RWPE2 (cell line): Measurements from ENCODE around the gene ADIPOQ.
"Not testable (repeated sequence)": the region's sequence is repeated elsewhere in the genome, so short reads cannot be mapped to it uniquely, and the experiment has no call there.

Experiments
- ATAC-seq: fragments of 200-7000 bp; cut with Tn5 transposase; 3 replicates; pipeline ENCODE4 v1.9.1; 2021; ENCODE audit warnings: low read depth
- DNase-seq: peaks from one replicate; pipeline ENCODE4 v3.0.0-alpha.2; 2020; ENCODE audit warnings: low spot score
- H3K27ac ChIP-seq: fragments of 450-650 bp; 2 replicates; pipeline ENCODE4 v1.5.1; 2017; ENCODE audit warnings: mild to moderate bottlenecking; ENCODE audit not compliant: poor library complexity, severe bottlenecking
- H3K27me3 ChIP-seq: fragments of 250-450 bp; sonication (Bioruptor Pico); 2 replicates; pipeline ENCODE4 v1.5.1; 2021; ENCODE audit warnings: mild to moderate bottlenecking, moderate library complexity; ENCODE audit not compliant: insufficient read depth, poor library complexity, severe bottlenecking
- H3K36me3 ChIP-seq: fragments of 250-450 bp; sonication (Bioruptor Pico); 2 replicates; pipeline ENCODE4 v1.5.1; 2020; ENCODE audit warnings: low read depth, mild to moderate bottlenecking, moderate library complexity
- H3K4me1 ChIP-seq: fragments of 250-450 bp; sonication (Bioruptor Pico); 2 replicates; pipeline ENCODE4 v1.5.1; 2021; ENCODE audit warnings: mild to moderate bottlenecking, moderate library complexity; ENCODE audit not compliant: insufficient read depth, poor library complexity, severe bottlenecking
- H3K4me3 ChIP-seq: fragments of 250-450 bp; sonication (Bioruptor Pico); 2 replicates; pipeline ENCODE4 v1.5.1; 2021; ENCODE audit warnings: mild to moderate bottlenecking, moderate library complexity; ENCODE audit not compliant: severe bottlenecking
- H3K9me3 ChIP-seq: fragments of 250-450 bp; sonication (Bioruptor Pico); 2 replicates; pipeline ENCODE4 v1.5.1; 2021; ENCODE audit warnings: mild to moderate bottlenecking, moderate library complexity; ENCODE audit not compliant: severe bottlenecking
- TF ChIP-seq, protein P1 (sequence below): fragments of 450-650 bp; IDR thresholded peaks from one replicate; pipeline ENCODE4 v1.5.1; 2017; ENCODE audit warnings: mild to moderate bottlenecking, moderate library complexity; ENCODE audit not compliant: poor library complexity, severe bottlenecking

ADIPOQ gene

DNA sequence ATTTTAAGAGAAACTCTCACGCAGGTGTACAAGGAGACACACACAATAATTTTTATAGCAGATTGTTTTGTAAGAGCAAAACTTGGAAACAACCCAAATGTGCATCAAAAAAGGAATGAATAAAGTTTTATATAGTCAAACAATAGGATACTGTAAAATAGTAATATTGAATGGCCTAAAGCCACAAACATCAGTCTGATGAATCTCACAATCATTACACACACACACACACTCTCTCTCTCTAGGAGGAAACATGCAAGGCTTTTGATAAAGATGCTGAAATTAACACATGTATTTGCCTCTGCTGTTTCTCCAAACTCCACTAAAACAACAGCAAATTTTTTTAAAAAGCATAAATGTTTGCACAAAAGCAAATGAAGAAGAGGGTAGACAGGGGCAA, 37.3 kb downstream of the ADIPOQ start:
- Histone ChIP-seq H3K27ac (no peak overlapping the region), H3K4me1 (peaks cover 16% of the 10 kb centered on the region), H3K9me3 (peaks cover 2% of the 10 kb centered on the region), H3K27me3 (no peaks in the 10 kb centered on the region), H3K4me3 (no peak overlapping the region), H3K36me3 (no peaks in the 10 kb centered on the region)
- TF ChIP-seq, protein P1, sequence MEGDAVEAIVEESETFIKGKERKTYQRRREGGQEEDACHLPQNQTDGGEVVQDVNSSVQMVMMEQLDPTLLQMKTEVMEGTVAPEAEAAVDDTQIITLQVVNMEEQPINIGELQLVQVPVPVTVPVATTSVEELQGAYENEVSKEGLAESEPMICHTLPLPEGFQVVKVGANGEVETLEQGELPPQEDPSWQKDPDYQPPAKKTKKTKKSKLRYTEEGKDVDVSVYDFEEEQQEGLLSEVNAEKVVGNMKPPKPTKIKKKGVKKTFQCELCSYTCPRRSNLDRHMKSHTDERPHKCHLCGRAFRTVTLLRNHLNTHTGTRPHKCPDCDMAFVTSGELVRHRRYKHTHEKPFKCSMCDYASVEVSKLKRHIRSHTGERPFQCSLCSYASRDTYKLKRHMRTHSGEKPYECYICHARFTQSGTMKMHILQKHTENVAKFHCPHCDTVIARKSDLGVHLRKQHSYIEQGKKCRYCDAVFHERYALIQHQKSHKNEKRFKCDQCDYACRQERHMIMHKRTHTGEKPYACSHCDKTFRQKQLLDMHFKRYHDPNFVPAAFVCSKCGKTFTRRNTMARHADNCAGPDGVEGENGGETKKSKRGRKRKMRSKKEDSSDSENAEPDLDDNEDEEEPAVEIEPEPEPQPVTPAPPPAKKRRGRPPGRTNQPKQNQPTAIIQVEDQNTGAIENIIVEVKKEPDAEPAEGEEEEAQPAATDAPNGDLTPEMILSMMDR, result no peak
- no peak for ATAC-seq
- no peak for DNase-seq

DNA sequence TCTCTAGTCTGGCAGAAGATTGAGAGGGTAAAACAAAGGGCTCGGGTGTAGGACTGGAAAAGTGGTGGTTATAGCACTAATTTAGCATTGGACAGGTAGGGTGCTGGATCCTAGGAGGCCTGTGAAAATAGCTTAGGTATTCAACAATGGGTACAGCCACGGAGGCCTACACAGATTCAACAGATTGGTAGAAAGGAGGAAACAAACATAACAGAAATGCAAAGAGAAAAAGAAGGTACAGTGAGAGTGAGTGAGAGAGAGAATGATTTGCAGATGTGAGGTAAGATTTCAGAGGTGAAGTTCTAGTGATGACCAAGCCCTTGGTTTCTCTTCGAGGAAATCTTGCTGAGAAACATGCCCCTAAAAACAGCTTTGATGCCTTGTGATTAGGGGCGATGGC, 37.9 kb downstream of the ADIPOQ start:
- no peak for ATAC-seq

DNA sequence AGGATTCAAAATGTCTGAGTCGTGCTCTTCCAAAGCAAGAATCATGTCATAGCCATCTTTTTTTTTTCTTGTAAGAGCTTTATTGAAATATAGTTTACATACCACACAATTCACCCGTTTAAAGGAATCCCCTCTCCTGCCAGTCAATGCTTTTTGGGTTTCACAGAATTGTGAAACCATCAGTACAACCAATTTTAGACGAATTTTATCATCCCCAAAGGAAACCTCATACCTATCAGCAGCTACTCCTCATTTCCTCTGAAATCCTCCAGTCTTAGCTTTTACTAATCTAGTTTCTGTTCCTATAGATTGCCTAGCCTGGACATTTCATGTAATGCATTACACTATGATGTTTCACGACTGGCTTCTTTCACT, 39.6 kb downstream of the ADIPOQ start:
- Histone ChIP-seq H3K27ac (peak overlapping the region; percentile 36), H3K9me3 (no peaks in the 10 kb centered on the region), H3K27me3 (no peaks in the 10 kb centered on the region), H3K4me1 (peaks cover 16% of the 10 kb centered on the region), H3K36me3 (no peaks in the 10 kb centered on the region), H3K4me3 (no peak overlapping the region)
- TF ChIP-seq, protein P1, result no peak
- ATAC-seq (no peak), DNase-seq (no peak)

More for the DNA sequence above, 37.9 kb downstream of the ADIPOQ start:
- peaks cover 2% of the 10 kb centered on the region for H3K9me3 ChIP-seq
- H3K27me3 ChIP-seq, result no peaks in the 10 kb centered on the region
- no peak overlapping the region for H3K4me3 ChIP-seq
- peaks cover 16% of the 10 kb centered on the region for H3K4me1 ChIP-seq
- H3K36me3 ChIP-seq, result no peaks in the 10 kb centered on the region
- H3K27ac ChIP-seq, result no peak overlapping the region
- TF ChIP-seq, protein P1, result no peak
- no peak for DNase-seq

DNA sequence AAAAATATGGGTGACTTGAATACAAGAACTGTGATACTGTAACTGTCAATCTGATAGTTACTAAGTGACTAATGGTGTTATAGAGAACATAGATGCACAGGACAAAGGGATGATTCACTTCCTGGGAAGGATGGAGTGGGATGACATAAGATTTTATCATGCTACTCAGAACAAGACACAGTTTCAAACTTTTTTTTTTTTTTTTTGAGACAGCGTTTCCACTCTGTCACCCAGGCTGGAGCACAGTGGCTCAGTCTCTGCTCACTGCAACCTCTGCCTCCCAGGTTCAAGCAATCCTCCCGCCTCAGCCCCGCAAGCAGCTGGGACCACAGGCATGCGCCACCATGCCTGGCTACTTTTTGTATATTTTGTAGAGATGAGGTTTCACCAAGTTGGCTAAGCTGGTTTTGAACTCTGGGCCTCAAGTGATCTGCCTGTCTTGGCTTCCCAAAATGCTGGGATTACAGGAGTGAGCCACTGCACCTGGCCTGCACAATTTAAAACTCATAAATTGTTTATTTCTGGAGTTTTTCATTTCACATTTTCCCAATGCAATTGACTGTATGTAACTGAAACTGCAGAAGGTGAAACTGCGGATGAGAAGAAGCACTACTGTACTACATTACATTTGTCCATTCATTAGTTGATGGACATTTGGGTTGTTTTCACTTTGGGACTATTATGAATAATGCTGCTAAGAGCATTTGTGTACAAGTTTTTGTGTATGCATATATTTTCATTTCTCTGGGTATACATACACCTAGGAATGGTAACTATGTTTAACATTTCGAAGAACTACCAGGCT, 40.6 kb downstream of the ADIPOQ start:
- no peak overlapping the region for H3K4me3 ChIP-seq
- peaks cover 16% of the 10 kb centered on the region for H3K4me1 ChIP-seq
- peak overlapping the region; percentile 36 for H3K27ac ChIP-seq
- DNase-seq (no peak), ATAC-seq (peak; percentile 100)
- H3K36me3 ChIP-seq, result no peaks in the 10 kb centered on the region
- no peaks in the 10 kb centered on the region for H3K9me3 ChIP-seq
- no peaks in the 10 kb centered on the region for H3K27me3 ChIP-seq
- TF ChIP-seq, protein P1, result no peak

DNA sequence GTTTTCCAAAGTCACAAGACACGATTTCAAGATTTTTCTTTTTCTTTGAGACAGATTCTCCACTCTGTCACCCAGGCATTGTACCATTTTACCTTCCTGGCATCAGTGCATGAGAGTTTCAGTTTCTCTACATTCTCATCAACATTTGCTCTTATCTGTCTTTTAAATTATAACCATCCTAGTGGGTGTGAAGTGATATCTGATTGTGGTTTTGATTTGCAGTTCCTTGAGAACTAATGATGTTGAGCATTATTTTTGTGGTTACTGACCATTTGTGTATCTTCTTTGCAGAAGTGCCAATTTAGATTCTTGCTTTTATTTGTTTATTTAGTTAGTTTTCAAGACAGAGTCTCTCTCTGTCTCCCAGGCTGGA, 41.2 kb downstream of the ADIPOQ start:
- ATAC-seq (no peak), DNase-seq (no peak)
- H3K36me3 ChIP-seq, result no peaks in the 10 kb centered on the region
- H3K27me3 ChIP-seq, result no peaks in the 10 kb centered on the region
- H3K4me1 ChIP-seq, result peaks cover 16% of the 10 kb centered on the region
- no peak overlapping the region for H3K27ac ChIP-seq
- H3K9me3 ChIP-seq, result peaks cover 3% of the 10 kb centered on the region
- TF ChIP-seq, protein P1, result no peak
- H3K4me3 ChIP-seq, result no peak overlapping the region

DNA sequence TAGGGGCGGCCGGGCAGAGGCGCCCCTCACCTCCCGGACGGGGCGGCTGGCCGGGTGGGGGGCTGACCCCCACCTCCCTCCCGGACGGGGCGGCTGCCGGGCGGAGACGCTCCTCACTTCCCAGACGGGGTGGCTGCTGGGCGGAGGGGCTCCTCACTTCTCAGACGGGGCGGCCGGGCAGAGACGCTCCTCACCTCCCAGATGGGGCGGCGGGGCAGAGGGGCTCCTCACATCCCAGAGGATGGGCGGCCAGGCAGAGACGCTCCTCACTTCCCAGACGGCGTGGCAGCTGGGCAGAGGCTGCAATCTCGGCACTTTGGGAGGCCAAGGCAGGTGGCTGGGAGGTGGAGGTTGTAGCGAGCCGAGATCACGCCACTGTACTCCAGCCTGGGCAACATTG, 42.4 kb downstream of the ADIPOQ start:
- ATAC-seq, DNase-seq, H3K27me3 ChIP-seq, H3K36me3 ChIP-seq, H3K4me3 ChIP-seq, H3K9me3 ChIP-seq, H3K27ac ChIP-seq: not testable (repeated sequence)
- peaks cover 16% of the 10 kb centered on the region for H3K4me1 ChIP-seq
